Activated CD8-positive, alpha-beta T cell treated with anti-CD3 and anti-CD28 coated beads for 36 hours (primary cell): ENCODE measurements around the gene LAMB1. TPM values are rescaled to one million over a fixed set of nuclear protein-coding genes. Genes with fewer than 3 reads are reported as not detected.

Source experiments
- ATAC-seq: fragments of 200-7000 bp; cut with Tn5 transposase; one replicate; pipeline ENCODE4 v1.10.0; 2021; ENCODE audit warnings: mild to moderate bottlenecking, moderate library complexity
- CTCF ChIA-PET: fragments of 350-600 bp; sonication (Branson Sonifier 250); formaldehyde crosslinking; loops from one replicate; lab custom pipeline; 2021; ENCODE audit warnings: antibody characterized with exemption; lab: Charles Lee
- POLR2A ChIA-PET: fragments of 350-600 bp; sonication (Branson Sonifier 250); formaldehyde crosslinking; loops from one replicate; lab custom pipeline; 2021; ENCODE audit warnings: antibody characterized with exemption; lab: Charles Lee
- DNase-seq: peaks from one replicate; pipeline ENCODE4 v3.0.0-alpha.2; 2020
- H3K27ac Mint-ChIP-seq: one replicate; pipeline ENCODE4 v1.8.0; 2021; ENCODE audit warnings: mild to moderate bottlenecking, mixed read lengths
- H3K27me3 Mint-ChIP-seq: one replicate; pipeline ENCODE4 v1.8.0; 2021; ENCODE audit warnings: mixed read lengths
- H3K36me3 Mint-ChIP-seq: one replicate; pipeline ENCODE4 v1.8.0; 2021; ENCODE audit warnings: low read depth, mixed read lengths
- H3K4me1 Mint-ChIP-seq: one replicate; pipeline ENCODE4 v1.8.0; 2021; ENCODE audit warnings: low read depth, mixed read lengths
- H3K4me3 Mint-ChIP-seq: one replicate; pipeline ENCODE4 v1.8.0; 2021; ENCODE audit warnings: mild to moderate bottlenecking, moderate library complexity, mixed read lengths
- H3K9me3 Mint-ChIP-seq: one replicate; pipeline ENCODE4 v1.8.0; 2021; ENCODE audit warnings: mixed read lengths
- CTCF ChIP-seq: fragments of 200-600 bp; IDR thresholded peaks from one replicate; pipeline ENCODE4 v1.8.0; 2022; ENCODE audit warnings: antibody characterized with exemption, mild to moderate bottlenecking
- intact Hi-C: fragments of 100-400 bp; cut with micrococcal nuclease; formaldehyde crosslinking; loops from one replicate; pipeline ENCODE4 v1.10.0; 2022
- total RNA-seq, 2 experiments: library from RNA; stranded (reverse); gene quantifications; one replicate each; pipeline ENCODE4 v1.2.3, GENCODE V29; 2021

Gene LAMB1
- total RNA-seq, 2 experiments from 2014 or later: 0.20 to 0.36 TPM

DNA sequence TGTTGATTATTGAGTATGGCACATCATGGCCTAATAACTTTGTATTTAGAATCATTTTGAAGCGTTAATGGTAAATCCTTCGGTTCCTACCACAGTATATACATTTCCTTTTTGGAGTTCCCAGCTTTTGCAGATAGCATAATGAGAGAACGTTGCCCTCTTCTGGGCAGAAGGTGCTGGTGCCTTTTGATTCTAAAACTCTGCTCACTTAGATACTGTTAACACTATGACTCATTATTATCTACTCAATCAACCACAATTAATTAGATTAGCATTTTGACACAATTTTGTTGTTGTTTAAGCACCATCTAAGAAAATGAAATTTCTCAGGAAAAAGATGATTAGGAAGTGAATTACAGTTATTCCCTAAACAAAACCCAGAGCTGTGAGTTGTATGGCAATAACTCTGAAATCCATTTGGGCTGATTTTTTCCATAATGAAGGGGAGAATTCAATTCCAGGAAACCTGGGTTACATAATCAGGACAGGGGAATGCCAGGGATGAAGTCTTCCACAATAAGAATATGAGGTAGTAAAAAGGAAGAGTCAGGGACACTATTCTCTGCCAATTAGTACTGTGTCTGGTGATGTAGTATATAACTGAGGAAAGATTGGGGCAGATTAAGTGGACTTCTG, 123.4 kb downstream of the LAMB1 start:
- Mint-ChIP-seq H3K4me3 (no peak overlapping the region), H3K27me3 (peaks cover 4% of the 10 kb centered on the region), H3K4me1 (peaks cover 18% of the 10 kb centered on the region), H3K36me3 (no peaks in the 10 kb centered on the region), H3K9me3 (no peaks in the 10 kb centered on the region), H3K27ac (no peak overlapping the region)
- ChIA-PET POLR2A (interaction anchor here (2.9 kb wide), 1 partner anchor 136 kb away, joined by 10 read pairs; the partner anchor contains the start of gene CBLL1), CTCF (interaction anchor here (0.6 to 3.2 kb wide), 31 partner anchors 11 to 730 kb away, joined by 3 to 48 read pairs (median 3); partner anchors contain the start of genes CBLL1 and DLD)
- peak; percentile 61 for DNase-seq
- peak; percentile 61 for ATAC-seq
- intact Hi-C loops: loop anchor here (10.0 kb wide), 1 partner anchor 65 kb away; no protein-coding TSS in a partner anchor
- peak; percentile 93 for TF ChIP-seq CTCF

DNA sequence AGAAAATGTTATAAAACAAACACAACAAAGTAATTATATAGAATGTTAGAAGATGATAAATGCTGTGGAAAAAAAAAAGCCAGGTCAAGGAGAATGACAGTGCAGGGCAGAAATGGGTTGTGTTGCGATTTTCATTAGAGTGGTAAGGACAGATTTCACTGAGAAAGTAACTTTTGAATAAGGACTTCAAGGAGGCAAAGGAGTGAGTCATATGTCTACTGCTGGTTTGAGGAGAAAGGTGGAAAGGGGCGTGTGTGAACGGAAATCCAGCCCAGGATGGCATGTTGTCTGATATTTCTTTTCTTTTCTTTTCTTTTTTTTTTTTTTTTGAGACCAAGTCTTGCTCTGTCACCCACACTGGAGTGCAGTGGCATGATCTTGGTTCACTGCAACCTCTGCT, 124.3 kb downstream of the LAMB1 start:
- Mint-ChIP-seq H3K27ac (no peak overlapping the region), H3K9me3 (no peaks in the 10 kb centered on the region), H3K4me3 (no peak overlapping the region), H3K27me3 (peaks cover 4% of the 10 kb centered on the region), H3K36me3 (no peaks in the 10 kb centered on the region), H3K4me1 (peaks cover 19% of the 10 kb centered on the region)
- ChIA-PET CTCF (interaction anchor here (0.6 to 3.2 kb wide), 26 partner anchors 11 to 677 kb away, joined by 3 to 48 read pairs (median 4); partner anchors contain the start of genes CBLL1 and DLD), POLR2A (interaction anchor here (0.6 to 2.9 kb wide), 2 partner anchors 33 to 135 kb away, joined by 4 to 10 read pairs; partner anchors contain the start of gene CBLL1)
- no peak for ATAC-seq
- intact Hi-C loops: loop anchor here (10.0 kb wide), 1 partner anchor 64 kb away; no protein-coding TSS in a partner anchor
- no peak for DNase-seq
- TF ChIP-seq CTCF: no peak

- intact Hi-C loops: loop anchor here (10.0 kb wide), 1 partner anchor 63 kb away; no protein-coding TSS in a partner anchor
- no peak for TF ChIP-seq CTCF
- Mint-ChIP-seq H3K27me3 (peaks cover 4% of the 10 kb centered on the region), H3K27ac (no peak overlapping the region), H3K4me1 (peaks cover 19% of the 10 kb centered on the region), H3K36me3 (no peaks in the 10 kb centered on the region), H3K4me3 (no peak overlapping the region), H3K9me3 (no peaks in the 10 kb centered on the region)
- ChIA-PET CTCF (interaction anchor here (1.6 to 5.2 kb wide), 5 partner anchors 10 to 135 kb away, joined by 5 to 117 read pairs (median 27); partner anchors contain the start of genes CBLL1 and DLD), POLR2A (interaction anchor here (0.6 to 3.8 kb wide), 2 partner anchors 34 to 135 kb away, joined by 4 to 17 read pairs; partner anchors contain the start of gene CBLL1)
- no peak for DNase-seq
- no peak for ATAC-seq
Measured at GRCh38 chr7:107877731-107878382, 125.1 kb downstream of the LAMB1 start.

DNA sequence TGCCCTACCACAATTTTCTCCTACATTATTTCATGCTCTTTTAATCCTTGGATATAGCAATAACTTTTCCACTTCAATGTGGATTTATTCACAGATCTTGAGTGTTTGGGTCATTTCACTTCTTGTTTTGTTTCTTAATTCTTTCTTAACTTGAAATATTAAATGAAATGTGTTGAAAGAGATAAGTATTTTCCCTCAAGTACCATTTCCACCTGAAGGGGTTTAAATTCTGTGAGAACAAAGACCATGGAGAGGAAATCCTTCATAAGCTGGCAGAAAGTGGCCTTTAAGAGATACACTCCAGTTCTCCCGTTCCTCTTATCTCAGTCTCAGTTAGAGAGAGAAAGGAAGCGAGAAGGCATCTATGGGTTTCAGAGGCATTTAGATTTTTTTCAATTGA, 126.0 kb downstream of the LAMB1 start:
- H3K4me3 Mint-ChIP-seq: no peak overlapping the region
- POLR2A ChIA-PET: interaction anchor here (3.8 kb wide), 1 partner anchor 134 kb away, joined by 17 read pairs; the partner anchor contains the start of gene CBLL1

More for the DNA sequence above, 126.0 kb downstream of the LAMB1 start:
- no peak for TF ChIP-seq CTCF
- Mint-ChIP-seq H3K27ac (no peak overlapping the region), H3K36me3 (no peaks in the 10 kb centered on the region), H3K4me1 (peaks cover 19% of the 10 kb centered on the region), H3K27me3 (no peaks in the 10 kb centered on the region), H3K9me3 (no peaks in the 10 kb centered on the region)
- DNase-seq (no peak), ATAC-seq (no peak)
- CTCF ChIA-PET: interaction anchor here (1.2 to 5.2 kb wide), 6 partner anchors 9 to 134 kb away, joined by 3 to 117 read pairs (median 6); partner anchors contain the start of genes CBLL1 and DLD
- intact Hi-C loops: loop anchor here (10.0 kb wide), 1 partner anchor 62 kb away; no protein-coding TSS in a partner anchor
